ENCODE data around the gene FNDC11.

- no peak for TF ChIP-seq EZH2 (IDR thresholded peaks at IDR 0.05; ENCODE audit: borderline replicate concordance, low read depth, low read length, severe bottlenecking)
- TF ChIP-seq CTCF (IDR thresholded peaks at IDR 0.05; ENCODE audit: extremely low read depth in 1 of 2, insufficient read depth in 1 of 2, low read depth in 1 of 2, low read length in 2 of 2) = no peak
- no peak for TF ChIP-seq POLR2A (IDR thresholded peaks at IDR 0.05; ENCODE audit: low read depth, low read length)
- TF ChIP-seq POLR2AphosphoS5 (IDR thresholded peaks at IDR 0.05; ENCODE audit: insufficient read depth, low read depth, low read length) = no peak
- no peak for TF ChIP-seq MAX (IDR thresholded peaks at IDR 0.05; ENCODE audit: insufficient read depth, insufficient read length)
- no peak for TF ChIP-seq JUN (IDR thresholded peaks at IDR 0.05; ENCODE audit: borderline replicate concordance, insufficient read depth, insufficient read length, low read depth)
- no peak for TF ChIP-seq FOS (IDR thresholded peaks at IDR 0.05; ENCODE audit: borderline replicate concordance, insufficient read depth, low read length)
- no peak for TF ChIP-seq GATA2 (IDR thresholded peaks at IDR 0.05; ENCODE audit: insufficient read depth, insufficient read length, low read depth, low read length)
Measured at GRCh38 chr20:63533388-63533787, 20.6 kb upstream of the FNDC11 start.

Data from endothelial cell of umbilical vein (primary cell).